IPS-20b (cell line): ENCODE results near the gene XYLT1.
"Not testable (repeated sequence)": the region's sequence is repeated elsewhere in the genome, so short reads cannot be mapped to it uniquely, and the experiment has no call there.

Experiments used
- H3K27ac ChIP-seq: one replicate; pipeline ENCODE4 v1.5.1; 2013; ENCODE audit warnings: low read length
- H3K27me3 ChIP-seq: 2 replicates; pipeline ENCODE4 v1.6.1; 2013; ENCODE audit warnings: mild to moderate bottlenecking, low read length, inconsistent platforms; ENCODE audit not compliant: insufficient read depth
- H3K36me3 ChIP-seq: 2 replicates; pipeline ENCODE4 v1.6.1; 2013; ENCODE audit warnings: low read depth, mild to moderate bottlenecking, inconsistent platforms, low read length, moderate library complexity; ENCODE audit not compliant: insufficient read depth
- H3K4me1 ChIP-seq: 2 replicates; pipeline ENCODE4 v1.6.1; 2013; ENCODE audit warnings: mild to moderate bottlenecking, control low read depth, inconsistent platforms, low read length, moderate library complexity; ENCODE audit not compliant: insufficient read depth
- H3K4me3 ChIP-seq: 2 replicates; pipeline ENCODE4 v1.5.1; 2013; ENCODE audit warnings: mild to moderate bottlenecking, low read length, inconsistent platforms
- H3K9ac ChIP-seq: 2 replicates; pipeline ENCODE4 v1.6.1; 2013; ENCODE audit warnings: low read depth, mild to moderate bottlenecking, inconsistent platforms, low read length, moderate library complexity
- H3K9me3 ChIP-seq: 2 replicates; pipeline ENCODE4 v1.6.1; 2013; ENCODE audit warnings: mild to moderate bottlenecking, low read depth, low read length, inconsistent platforms; ENCODE audit not compliant: insufficient read depth

Gene XYLT1

DNA sequence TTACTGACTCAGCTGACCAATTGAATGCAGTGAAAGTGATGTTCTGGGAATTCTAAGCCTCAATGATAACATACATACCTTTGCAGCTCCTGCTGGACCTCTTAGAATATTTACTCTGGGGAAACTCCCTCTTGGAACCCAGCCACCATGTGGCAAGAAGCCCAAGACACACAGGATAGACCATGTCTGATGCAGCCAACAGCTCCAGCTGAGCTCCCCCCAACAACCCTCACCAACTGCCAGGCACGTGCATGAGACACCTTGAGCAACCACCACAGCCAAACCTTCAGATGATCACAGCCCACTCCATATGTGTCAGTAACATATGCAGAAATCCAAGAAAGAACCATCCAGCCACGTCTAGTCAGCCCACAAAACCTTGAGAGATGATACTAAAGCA lies 53.0 kb downstream of the XYLT1 start:
- Histone ChIP-seq H3K36me3 (no peaks in the 10 kb centered on the region), H3K4me3 (no peak overlapping the region), H3K9ac (no peak overlapping the region), H3K27me3 (no peaks in the 10 kb centered on the region), H3K4me1 (peaks cover 13% of the 10 kb centered on the region), H3K9me3 (no peaks in the 10 kb centered on the region), H3K27ac (no peak overlapping the region)

DNA sequence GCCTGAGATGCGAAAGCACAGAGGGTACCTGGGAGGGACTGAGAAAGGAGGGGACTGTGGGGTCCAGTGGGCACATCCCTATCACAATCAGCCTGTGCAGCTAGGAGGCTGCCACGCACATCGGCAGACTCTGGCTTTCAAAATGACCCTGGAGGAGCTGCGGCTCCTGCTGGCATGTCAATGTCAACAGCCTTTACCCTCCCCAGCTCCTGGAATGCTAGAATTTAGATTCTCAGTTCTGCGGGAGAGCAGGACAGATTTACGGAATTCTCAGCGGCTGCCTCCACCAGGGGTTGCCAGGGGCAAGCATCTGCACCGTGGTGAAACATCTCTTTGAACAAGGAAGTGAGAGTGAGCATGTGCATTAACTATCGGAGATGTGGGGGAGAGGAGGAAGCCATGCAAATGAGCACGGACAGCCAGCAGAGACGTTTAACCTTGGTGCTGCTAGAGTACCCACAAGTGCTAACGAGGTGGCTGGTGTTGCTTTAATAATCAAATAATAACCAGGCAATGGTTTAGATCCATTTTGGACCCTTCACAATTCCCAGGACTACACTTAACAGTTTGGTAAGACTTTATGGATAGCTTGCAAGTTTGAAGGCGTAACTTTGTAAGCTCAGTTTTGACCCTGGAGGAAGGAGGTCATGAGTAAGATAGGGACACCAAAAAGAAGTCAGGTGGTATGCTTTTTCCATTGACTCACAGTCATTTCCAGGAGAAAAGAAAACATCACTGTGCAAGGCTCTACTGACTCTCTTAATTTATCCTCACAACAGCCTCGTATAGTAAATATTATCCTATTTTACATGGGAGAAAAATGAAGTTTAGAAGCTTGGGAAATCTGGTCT lies 54.1 kb downstream of the XYLT1 start:
- H3K27me3 ChIP-seq = no peaks in the 10 kb centered on the region
- H3K9ac ChIP-seq = peak overlapping the region; percentile 39; the same call in 1 of the 2 replicates
- H3K4me1 ChIP-seq = peaks cover 21% of the 10 kb centered on the region
- no peaks in the 10 kb centered on the region for H3K9me3 ChIP-seq
- H3K4me3 ChIP-seq = peak overlapping the region; percentile 15; the same call in 1 of the 2 replicates
- H3K36me3 ChIP-seq = no peaks in the 10 kb centered on the region
- no peak overlapping the region for H3K27ac ChIP-seq

DNA sequence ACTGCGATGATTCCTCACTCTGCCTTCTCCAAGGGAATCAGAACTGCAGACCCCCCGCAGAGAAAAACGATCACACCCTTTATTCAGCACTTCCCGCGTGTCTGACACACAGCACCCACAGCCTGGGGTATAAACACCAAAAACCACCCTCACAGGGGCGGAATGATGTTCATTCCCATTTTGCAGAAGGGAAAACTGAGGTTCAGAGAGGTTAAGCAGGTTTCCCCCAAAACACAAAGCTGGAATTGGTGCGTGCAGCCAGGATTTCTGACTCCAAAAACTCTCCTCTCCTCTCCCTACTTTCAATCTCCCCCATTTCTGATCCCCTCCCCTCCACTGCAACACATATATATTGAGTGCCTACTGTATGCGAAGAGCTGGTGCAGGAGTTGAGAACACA lies 55.8 kb downstream of the XYLT1 start:
- Histone ChIP-seq H3K9ac (no peak overlapping the region), H3K36me3 (no peaks in the 10 kb centered on the region), H3K9me3 (no peaks in the 10 kb centered on the region), H3K4me3 (no peak overlapping the region), H3K27me3 (no peaks in the 10 kb centered on the region), H3K4me1 (peaks cover 17% of the 10 kb centered on the region), H3K27ac (no peak overlapping the region)

DNA sequence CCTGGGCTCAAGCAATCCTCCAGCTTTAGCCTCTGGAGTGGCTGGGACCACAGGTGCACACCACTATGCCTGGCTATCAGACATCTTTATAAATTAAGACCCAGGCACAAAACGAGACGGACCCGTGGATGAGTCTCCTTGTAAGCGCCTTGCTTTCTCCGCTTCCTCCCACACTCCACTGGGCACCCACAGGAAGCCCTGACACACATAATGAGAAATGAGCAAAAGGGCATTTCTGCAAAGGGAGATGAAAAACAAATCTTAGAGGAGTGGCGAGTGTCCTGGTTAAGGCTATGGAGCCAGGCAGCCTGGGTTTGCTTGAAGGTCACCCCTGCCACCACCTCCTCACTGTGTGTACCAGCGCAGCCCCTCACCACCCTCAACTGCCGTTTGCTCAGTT lies 56.3 kb downstream of the XYLT1 start:
- Histone ChIP-seq H3K4me1 (peaks cover 17% of the 10 kb centered on the region), H3K9me3 (no peaks in the 10 kb centered on the region), H3K4me3 (no peak overlapping the region), H3K27me3 (no peaks in the 10 kb centered on the region), H3K27ac (no peak overlapping the region), H3K36me3 (no peaks in the 10 kb centered on the region), H3K9ac (no peak overlapping the region)

DNA sequence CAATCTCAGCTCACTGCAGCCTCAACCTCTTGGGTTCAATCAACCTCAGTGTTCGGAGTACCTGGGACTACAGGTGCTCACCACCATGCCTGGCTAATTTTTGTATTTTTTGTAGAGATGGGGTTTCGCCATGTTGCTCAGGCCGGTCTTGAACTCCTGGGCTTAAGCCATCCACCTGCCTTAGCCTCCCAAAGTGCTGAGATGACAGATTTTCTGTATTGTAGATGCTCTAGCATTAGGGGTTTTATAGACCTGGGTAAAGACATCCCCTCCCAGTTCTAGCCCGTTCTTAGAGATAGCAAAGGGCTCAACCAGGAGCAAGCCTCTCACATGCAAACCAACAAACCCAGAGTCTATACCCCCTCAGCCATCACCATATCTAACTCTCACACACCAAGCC lies 57.3 kb downstream of the XYLT1 start:
- Histone ChIP-seq H3K27ac (no peak overlapping the region), H3K36me3 (no peaks in the 10 kb centered on the region), H3K27me3 (no peaks in the 10 kb centered on the region), H3K4me3 (no peak overlapping the region), H3K9me3 (no peaks in the 10 kb centered on the region), H3K9ac (no peak overlapping the region), H3K4me1 (peaks cover 17% of the 10 kb centered on the region)

DNA sequence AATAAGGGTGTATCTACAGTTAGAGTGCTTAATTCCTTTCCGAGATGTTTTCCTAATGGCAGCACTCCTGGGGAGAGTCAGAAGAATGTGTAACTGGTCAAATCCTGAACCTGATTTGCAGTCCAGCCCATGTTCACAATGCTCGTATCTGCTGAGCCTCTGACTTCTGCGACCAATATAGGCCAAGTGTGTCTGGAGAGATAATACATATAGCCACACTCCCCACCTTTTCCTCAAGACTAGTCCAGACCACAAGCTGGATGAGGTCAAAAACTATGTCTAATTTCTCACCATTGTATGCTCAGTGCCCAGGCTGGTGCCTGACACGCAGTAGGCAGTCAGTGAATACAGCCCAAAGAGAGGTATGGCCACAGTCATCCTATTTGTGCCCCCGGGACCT lies 58.0 kb downstream of the XYLT1 start:
- H3K4me1 ChIP-seq = peaks cover 17% of the 10 kb centered on the region

DNA sequence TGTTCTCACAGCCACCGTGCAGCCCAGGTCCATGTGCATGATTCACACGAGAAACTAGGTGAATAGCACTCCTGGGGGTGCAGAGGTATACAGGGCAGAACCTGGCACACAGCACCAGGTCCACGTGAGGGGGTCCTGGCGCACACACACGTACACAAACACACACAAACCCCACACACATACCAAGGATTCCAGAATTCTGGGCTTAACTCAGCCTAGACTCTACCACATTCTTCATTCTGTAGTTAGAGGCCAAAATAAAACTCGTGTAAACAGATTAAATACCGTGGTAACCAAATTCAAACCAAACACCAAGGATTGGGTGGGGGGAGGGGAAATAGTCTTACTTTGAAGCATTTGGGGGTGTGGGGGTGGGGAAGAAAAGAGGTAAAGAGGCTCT lies 58.5 kb downstream of the XYLT1 start:
- Histone ChIP-seq H3K27me3 (no peaks in the 10 kb centered on the region), H3K36me3 (no peaks in the 10 kb centered on the region), H3K9me3 (no peaks in the 10 kb centered on the region; the same call in 1 of the 2 replicates), H3K9ac (no peak overlapping the region), H3K4me1 (peaks cover 17% of the 10 kb centered on the region), H3K4me3 (no peak overlapping the region), H3K27ac (peak overlapping the region; percentile 24)

More for the DNA sequence above, 58.0 kb downstream of the XYLT1 start:
- H3K9ac ChIP-seq = no peak overlapping the region
- H3K36me3 ChIP-seq = no peaks in the 10 kb centered on the region
- H3K27ac ChIP-seq = no peak overlapping the region
- H3K27me3 ChIP-seq = no peaks in the 10 kb centered on the region
- no peaks in the 10 kb centered on the region; the same call in 1 of the 2 replicates for H3K9me3 ChIP-seq
- H3K4me3 ChIP-seq = no peak overlapping the region

DNA sequence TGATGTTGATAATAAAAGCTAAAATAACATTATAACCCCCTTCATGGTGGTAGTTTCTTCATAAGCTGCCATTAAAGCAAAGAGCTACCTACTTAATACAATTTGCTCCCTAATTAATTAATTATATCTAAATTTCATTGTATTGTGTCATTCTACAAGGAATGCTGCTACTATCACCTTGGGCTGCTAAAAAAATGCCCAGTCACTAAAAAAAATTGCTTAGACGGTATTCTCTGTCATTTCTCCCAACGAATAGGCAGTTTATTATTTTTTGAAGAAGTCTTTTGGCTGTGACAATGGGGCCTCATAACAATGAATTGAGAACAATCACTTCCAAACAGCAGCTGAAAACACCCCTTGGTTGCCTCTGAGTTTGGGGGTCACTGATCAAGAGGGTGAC lies 59.5 kb downstream of the XYLT1 start:
- no peak overlapping the region for H3K27ac ChIP-seq
- no peaks in the 10 kb centered on the region for H3K27me3 ChIP-seq
- peaks cover 10% of the 10 kb centered on the region; the same call in 1 of the 2 replicates for H3K4me1 ChIP-seq
- no peak overlapping the region for H3K9ac ChIP-seq
- H3K9me3 ChIP-seq = no peaks in the 10 kb centered on the region; the same call in 1 of the 2 replicates
- no peaks in the 10 kb centered on the region for H3K36me3 ChIP-seq
- no peak overlapping the region for H3K4me3 ChIP-seq

DNA sequence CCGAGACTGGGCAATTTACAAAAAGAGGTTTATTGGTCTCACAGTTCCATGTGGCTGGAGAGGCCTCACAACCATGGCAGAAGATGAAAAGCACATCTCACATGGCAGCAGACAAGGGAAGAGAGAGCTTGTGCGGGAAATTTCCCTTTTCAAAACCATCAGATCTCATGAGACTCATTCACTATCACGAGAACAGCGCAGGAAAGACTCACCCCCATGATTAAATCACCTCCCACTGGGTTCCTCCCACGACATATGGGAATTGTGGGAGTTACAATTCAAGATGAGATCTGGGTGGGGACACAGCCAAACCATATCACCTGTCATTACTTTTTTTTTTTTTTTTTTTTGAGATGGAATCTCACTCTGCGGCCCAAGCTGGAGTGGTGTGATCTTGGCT lies 60.4 kb downstream of the XYLT1 start:
- H3K4me1 ChIP-seq, H3K36me3 ChIP-seq, H3K9ac ChIP-seq: not testable (repeated sequence)

DNA sequence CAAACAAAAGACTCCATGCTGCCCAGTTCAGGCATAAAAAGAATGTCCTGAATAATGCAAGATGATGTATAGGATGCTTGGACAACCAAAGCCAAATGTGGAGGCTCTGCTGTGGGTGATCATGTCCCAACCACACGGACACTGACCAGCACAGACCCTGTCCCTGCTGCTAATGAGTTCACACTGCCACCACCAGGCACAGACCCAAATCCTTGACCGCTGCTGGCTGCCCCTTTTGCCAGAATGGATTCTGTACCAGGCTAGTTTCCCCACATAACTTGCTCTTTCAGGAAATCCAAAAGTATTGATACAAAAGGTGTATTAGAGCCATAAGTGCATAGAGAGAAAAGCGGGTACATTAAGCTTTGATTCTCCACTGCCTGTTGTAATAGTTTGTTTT lies 60.9 kb downstream of the XYLT1 start:
- H3K36me3 ChIP-seq = no peaks in the 10 kb centered on the region
- H3K4me3 ChIP-seq = no peak overlapping the region
- no peak overlapping the region for H3K9ac ChIP-seq
- H3K4me1 ChIP-seq = peaks cover 8% of the 10 kb centered on the region; the same call in 1 of the 2 replicates
- no peaks in the 10 kb centered on the region; the same call in 1 of the 2 replicates for H3K9me3 ChIP-seq
- no peaks in the 10 kb centered on the region for H3K27me3 ChIP-seq
- H3K27ac ChIP-seq = no peak overlapping the region

More for the DNA sequence above, 60.4 kb downstream of the XYLT1 start:
- H3K4me3 ChIP-seq, H3K27me3 ChIP-seq, H3K27ac ChIP-seq, H3K9me3 ChIP-seq: not testable (repeated sequence)

DNA sequence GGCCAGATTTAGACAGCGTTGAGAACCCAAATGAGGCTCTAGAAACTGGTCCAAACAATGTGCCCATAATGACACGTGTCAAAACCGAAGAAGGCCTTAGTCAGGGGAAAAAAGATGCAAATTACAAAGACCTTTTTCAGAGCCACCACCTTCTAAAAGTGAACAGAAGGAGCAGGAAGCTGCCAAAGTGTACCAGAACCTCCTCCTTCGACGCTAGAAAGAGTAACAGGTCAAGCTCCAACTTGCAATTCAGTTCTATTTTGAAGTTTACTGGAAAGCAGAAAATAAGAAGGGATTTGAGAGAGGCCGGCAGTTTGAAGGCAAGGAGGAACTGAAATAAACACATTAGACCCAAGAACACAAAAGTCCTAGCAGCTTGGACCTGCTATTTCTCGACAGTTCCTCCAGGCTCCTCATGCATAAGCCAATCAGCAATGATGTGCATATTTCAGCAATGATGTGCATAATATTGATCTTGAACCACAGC lies 61.8 kb downstream of the XYLT1 start:
- H3K27me3 ChIP-seq = no peaks in the 10 kb centered on the region
- no peak overlapping the region for H3K27ac ChIP-seq
- no peaks in the 10 kb centered on the region; the same call in 1 of the 2 replicates for H3K9me3 ChIP-seq
- H3K36me3 ChIP-seq = no peaks in the 10 kb centered on the region
- H3K4me1 ChIP-seq = peaks cover 8% of the 10 kb centered on the region; the same call in 1 of the 2 replicates
- H3K4me3 ChIP-seq = no peak overlapping the region
- no peak overlapping the region for H3K9ac ChIP-seq

DNA sequence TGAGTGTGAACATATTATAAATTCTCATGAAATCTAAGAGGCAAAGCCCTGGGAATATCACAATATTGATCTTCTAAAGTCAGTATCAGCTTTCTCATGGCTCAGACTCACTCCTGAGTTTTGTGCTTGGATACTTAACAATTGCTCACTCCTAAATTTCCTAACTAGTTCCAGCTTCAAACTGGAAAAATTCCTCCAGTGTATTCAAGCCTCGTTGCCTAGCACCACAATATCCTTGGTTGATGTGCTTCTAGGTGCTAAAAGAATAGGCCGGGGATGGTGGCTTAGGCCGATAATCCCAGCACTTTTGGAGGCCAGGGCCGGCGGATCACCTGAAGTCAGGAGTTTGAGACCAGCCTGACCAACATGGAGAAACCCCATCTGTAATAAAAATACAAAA lies 62.5 kb downstream of the XYLT1 start:
- Histone ChIP-seq H3K4me1 (peaks cover 8% of the 10 kb centered on the region; the same call in 1 of the 2 replicates), H3K36me3 (no peaks in the 10 kb centered on the region), H3K9me3 (no peaks in the 10 kb centered on the region; the same call in 1 of the 2 replicates), H3K9ac (no peak overlapping the region), H3K27ac (no peak overlapping the region), H3K27me3 (no peaks in the 10 kb centered on the region), H3K4me3 (no peak overlapping the region)
